SK-MEL-5 (cell line): ENCODE results near the gene HASPIN. TPM values are rescaled to one million over a fixed set of nuclear protein-coding genes. Genes with fewer than 3 reads are reported as not detected.
"Not testable (repeated sequence)": the region's sequence is repeated elsewhere in the genome, so short reads cannot be mapped to it uniquely, and the experiment has no call there.

ENCODE experiments used
- DNase-seq: peaks from one replicate; pipeline ENCODE4 v3.0.0-alpha.2; 2016; ENCODE audit warnings: low read depth, low spot score
- in situ Hi-C: cut with HindIII; loops from 2 replicates; pipeline ENCODE4 v1.10.0; 2016; ENCODE audit warnings: low sequenced_read_pairs, high pct_unique_total_duplicates, low pct_unique_long_range_greater_than_20kb
- total RNA-seq: library from RNA; depleted of rRNA; stranded (reverse); fragments of >200 nt; shearing (Covaris generic); gene quantifications from 2 replicates; pipeline ENCODE4 v1.2.3, GENCODE V29; 2014

HASPIN gene
- total RNA-seq, 1 experiment from 2014 or later: 9.3 TPM

DNA sequence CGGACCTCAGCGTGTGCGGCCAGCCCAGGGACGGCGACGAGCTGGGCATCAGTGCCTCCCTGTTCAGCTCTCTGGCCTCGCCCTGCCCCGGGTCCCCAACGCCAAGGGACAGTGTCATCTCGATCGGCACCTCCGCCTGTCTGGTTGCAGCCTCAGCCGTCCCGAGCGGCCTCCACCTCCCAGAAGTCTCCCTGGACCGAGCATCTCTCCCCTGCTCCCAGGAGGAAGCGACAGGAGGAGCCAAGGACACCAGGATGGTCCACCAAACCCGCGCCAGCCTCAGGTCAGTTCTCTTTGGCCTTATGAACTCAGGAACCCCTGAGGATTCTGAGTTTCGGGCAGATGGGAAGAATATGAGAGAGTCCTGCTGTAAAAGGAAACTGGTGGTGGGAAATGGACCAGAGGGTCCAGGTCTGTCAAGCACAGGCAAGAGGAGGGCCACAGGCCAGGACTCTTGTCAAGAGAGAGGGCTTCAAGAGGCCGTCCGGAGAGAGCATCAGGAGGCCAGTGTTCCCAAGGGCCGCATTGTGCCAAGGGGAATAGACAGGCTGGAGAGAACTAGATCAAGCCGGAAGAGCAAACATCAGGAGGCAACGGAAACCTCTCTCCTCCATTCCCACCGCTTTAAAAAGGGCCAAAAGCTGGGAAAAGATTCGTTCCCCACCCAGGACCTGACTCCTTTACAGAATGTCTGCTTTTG is 825 bp downstream of the HASPIN start:
- in situ Hi-C loops: no loop called here
- no peak for DNase-seq

DNA sequence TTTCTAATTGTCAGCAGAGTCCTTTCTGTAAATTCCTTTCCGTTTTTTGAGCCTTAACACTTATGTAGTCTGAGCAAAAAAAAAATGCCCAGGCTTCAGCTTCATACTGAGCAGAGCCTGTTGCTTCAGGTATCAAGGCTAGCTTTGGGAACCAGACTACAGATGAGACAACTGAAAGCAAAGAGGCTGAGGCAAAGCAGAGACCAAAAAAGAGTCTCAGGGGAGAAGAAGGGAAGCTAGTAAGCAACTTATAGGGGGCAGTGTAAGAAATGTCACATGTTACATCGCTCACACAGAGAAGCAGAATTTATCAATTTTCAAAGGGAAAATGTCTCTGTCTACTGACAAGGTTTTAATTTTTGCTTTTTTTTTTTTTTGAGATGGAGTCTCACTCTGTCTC is 3.3 kb downstream of the HASPIN start:
- in situ Hi-C loops: no loop called here
- DNase-seq: no peak

DNA sequence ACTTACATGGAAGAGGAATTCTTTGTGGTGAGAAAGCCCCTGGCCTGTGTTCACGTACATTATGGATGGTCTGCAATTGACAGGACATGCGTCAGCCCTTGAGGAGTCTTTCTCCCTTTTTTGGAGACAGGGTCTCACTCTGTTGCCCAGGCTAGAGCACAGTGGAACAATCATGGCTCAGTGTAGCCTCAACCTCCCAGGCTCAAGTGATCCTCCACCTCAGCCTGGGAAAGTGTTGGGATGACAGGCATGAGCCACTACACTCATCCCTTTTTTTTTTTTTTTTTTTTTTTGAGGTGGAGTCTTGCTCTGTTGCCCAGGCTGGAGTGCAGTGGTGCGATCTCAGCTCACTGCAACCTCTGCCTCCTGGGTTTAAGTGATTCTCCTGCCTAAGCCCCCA is 4.4 kb downstream of the HASPIN start:
- in situ Hi-C loops, DNase-seq: not testable (repeated sequence)

DNA sequence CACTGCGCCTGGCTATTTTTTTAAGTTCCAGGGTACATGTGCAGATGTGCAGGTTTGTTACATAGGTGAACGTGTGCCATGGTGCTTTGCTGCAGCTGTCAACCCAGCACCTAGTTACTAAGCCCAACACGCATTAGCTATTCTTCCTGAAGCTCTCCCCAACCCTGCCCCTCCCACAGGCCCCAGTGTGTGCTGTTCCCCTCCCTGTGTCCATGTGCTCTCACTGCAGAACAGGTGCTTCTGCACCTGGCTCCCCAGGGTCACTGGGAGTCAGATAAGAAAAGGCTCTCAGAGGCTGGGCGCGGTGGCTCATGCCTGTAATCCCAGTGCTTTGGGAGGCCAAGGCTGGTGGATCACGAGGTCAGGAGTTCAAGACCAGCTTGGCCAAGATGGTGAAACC is 6.2 kb downstream of the HASPIN start:
- no peak for DNase-seq
- in situ Hi-C loops: no loop called here

DNA sequence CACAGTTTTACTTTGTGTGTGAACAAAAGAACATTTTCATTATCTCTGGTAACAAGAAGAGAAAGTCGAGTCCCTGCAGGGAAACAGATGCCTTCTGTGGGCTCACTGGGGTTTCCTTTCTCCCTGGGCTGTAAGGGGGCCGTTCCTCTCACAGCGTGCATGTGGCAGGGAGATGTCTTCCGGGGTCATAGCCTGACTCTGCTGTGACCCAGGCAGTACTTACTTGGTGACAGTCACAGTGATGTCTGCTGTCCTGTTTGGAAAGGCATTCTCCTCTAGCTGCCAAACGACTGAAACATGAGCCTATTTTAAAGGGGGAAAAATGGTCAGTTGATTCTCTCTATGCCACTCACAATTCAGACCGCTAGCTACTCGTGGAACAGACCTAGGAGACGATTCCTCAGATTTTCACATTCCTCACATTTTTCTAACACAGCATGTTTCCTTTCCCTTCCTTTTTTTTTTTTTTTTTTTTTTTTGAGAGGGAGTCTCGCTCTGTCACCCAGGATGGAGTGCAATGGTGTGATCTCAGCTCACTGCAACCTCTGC is 7.3 kb downstream of the HASPIN start:
- in situ Hi-C loops: no loop called here
- no peak for DNase-seq

DNA sequence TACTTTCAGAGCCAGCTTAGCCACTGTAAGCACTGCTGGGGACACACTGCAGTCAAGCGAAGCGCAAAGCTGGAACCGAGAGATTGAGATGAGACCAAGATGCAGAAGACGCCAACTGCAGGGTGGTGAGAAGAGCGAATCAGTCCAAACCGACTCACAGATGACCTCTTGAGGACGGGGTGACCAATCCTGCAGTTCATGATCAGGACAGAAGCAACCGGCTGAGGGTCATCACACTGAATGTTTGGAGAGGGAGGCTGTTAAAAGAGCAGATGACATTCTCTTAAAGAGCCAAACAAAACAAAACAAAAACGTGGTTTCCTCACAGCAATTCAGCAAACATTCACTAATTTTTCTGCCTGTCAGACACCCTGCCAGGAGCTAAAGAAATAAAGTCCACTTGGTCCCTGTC is 8.5 kb downstream of the HASPIN start:
- DNase-seq: no peak
- in situ Hi-C loops: no loop called here

DNA sequence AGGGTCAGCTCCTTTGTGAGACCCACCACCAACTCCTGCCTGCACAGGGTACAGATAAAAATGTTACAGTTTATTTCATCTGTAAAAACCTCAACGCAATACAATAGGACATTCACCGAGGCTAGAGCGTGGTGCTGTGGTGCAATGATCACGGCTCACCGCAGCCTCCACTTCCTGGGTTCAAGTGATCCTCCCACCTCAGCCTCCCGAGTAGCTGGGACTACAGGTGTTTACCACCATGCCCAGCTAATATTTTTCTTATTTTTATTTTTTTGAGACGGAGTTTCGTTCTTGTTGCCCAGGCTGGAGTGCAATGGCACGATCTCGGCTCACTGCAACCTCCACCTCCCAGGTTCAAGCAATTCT is 11.2 kb downstream of the HASPIN start:
- in situ Hi-C loops, DNase-seq: not testable (repeated sequence)

DNA sequence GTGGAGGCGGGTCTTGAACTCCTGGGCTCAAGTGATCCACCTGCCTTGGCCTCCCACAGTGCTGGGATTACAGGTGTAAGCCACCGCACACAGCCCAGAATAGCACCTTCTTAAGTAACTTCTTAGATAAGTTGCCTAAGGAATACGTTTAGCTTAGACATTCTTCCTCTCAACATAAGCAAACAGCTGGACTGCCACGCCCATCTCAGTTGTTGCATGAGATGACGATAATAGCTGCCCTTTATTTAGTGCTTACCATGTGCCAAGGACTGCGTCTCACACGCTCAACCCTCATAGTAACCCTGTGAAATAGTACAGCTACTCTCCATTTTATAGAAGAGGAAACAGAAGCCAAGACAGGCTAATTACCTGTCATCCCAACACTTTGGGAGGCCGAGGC is 11.8 kb downstream of the HASPIN start:
- DNase-seq: no peak
- in situ Hi-C loops: no loop called here

DNA sequence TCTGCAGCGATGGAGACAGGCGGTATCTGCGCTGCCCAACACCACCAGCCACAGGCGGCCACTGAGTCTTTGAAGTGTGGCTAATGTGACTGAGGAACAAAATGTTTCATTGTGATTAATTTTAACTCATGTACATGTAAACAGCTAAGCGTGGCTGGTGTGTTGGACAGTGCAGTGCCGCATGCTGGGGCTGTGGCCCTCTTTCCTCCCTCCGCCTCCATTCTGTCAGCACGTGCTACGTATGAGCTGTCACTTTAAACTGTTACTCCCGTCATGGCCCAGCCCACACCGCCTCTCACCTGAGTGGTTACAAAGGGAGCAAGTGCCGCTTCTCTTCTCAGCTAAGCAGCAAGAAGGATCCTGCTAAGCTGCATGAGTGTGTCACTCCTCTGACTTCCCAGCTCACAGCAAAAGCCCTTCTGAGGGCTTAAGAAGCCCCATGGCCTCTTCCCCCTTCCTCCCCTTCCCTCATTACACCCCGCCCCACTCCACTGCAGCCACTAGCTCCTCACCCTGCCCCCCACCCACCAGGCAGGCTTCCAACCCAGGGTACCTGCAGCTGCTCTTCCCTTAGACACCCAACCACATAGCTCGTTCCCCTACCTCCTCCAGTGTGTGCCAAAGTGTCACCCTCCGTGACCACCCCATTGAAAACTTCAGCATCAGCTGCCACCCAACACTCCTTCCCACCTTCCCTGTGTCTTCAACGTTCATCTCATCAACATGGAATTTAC is 15.0 kb downstream of the HASPIN start:
- no peak for DNase-seq
- in situ Hi-C loops: no loop called here

DNA sequence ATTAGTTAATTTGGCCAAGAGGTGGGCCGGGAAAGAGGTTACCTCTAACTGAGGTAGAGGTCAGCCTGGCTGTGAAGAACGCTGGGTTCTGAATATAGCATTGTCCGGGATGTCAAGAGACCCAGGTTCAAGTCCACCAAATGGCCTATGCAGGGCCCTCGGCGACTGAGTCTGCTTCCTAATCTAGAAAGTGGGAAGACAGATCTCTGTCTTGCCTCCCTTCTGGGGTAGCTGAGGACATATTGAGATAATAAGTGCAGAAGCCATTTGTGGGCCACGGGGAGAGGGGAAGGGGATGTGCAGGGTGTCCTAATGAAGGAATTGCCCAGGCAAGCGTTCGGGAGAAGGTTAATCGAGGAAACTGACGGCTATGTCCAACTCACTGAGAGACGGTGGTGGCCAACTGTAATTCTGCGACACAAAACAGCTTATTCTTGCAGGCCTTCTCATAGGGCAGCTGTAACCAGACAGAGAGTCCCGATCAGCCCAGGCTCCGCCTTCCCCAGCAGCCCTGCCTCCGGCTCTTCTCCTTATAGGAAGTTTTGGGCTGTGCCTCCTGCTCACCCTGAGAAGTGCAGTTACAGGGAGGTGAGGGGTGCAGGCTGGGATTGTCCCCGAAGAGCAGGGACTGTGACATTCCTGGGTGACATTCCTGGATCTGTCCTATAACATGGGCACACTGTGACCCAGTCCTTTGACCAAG is 15.9 kb downstream of the HASPIN start:
- in situ Hi-C loops: no loop called here
- no peak for DNase-seq

DNA sequence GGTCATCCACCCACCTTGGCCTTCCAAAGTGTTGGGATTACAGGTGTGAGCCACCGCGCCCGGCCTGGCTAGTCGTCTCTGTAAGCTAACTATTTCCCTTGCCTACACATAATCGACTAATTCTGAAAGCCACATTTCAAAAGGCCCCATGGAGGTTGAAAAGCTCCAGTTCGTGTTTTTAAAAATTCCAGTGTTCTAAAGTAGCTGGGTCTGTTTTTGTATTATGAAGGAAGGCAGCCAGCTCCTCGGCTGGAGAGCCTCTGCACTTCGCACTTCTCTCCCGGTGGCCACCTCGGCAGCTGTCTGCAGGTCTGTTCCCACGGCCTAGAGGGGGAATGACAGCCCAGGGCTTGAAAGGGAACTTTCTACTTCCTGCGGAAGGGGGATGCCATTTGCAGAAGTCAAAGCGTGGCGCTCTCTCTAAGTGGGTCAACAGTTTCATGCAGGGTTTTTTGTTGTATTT is 16.9 kb downstream of the HASPIN start:
- no peak for DNase-seq
- in situ Hi-C loops: no loop called here

DNA sequence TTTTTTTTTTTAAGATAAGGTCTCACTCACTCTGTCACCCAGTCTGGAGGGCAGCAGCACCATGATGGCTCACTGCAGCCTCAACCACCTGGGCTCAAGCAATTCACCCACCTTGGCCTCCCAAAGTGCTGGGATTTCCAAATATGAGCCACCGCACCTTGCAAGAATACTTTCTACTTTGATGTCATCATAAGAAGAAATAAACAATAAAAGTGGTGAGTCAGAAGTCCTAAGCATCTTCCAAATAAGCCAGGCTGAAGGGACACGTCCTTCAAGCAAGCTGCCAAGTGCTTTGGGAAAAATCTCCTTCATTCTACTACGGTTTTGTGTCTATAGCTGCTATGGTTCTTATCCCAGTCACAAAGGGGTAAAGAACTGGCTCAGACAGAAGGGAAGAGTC is 20.3 kb downstream of the HASPIN start:
- in situ Hi-C loops: no loop called here
- DNase-seq: no peak

DNA sequence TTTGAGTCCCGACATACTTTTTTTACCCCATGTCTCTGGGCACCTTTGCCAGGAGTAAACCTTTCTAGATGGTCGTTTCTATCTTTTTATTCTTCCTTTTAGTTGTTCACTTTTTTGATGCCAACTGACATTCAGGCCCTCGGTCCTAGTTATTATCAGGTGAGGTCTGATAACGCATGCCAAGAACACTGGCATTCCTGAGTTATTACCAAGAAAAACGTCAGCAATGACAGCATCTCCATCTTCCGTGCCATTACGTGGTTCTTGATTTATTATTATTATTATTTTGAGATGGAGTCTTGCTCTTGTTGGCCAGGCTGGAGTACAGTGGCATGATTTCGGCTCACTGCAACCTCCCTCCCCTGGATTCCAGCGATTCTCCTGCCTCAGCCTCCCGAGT is 21.4 kb downstream of the HASPIN start:
- in situ Hi-C loops: no loop called here
- no peak for DNase-seq

DNA sequence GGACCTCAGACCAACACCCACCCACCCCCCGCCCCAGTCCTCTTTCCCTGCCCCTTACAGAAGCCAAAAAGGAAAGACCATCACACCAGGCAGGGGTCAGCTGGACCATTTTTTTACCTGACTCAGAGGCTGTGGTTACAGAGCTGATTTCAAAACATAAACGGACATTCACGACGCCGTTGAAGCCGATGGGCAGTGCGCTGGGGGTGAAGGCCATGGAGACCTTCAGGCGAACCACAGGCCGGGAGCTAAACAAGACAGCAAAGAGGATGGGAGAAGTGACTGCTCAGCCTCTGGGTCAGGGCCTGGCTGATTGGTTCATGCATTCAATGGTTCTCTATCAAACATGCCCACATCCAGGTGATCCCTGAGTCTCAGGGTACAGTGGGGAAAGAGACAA is 24.1 kb downstream of the HASPIN start:
- in situ Hi-C loops: no loop called here
- DNase-seq: no peak

DNA sequence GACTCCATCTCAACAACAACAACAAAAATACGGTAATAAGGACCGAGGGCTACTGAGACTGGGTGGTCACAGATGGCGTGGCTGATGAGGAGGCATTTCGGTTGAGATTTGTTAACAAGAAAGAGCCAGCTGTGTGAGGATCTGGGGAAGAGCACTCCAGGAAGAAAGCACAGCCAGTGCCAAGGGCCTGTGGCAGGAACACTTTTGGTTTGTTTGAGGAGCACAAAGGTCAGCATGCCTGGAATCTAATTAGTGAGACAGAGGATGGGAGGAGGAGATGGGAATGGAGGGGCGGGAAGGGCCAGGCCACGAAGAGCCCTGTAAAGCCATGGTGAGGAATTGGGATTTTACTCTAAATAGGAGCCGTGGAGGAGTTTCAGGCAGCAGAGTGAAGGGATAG is 24.9 kb downstream of the HASPIN start:
- in situ Hi-C loops: no loop called here
- no peak for DNase-seq

DNA sequence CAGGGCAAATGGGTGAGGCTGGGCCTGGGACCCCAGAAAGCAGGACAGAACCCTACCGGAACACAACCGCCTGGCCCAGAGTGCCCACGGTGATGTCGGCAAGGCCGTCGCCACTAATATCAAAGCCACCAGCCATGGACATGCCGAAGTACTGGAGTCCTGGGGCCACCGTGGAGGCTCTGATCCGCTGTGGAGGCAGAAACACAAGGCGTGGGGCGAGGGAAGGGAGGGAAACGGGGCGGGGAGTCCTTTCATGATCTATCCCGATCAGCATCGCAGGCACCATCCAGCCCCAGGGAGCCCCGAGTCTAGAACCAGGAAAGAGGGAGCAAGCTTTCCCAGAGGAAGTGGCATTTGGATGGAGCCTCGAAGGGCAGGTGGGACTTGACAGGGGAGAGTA is 26.6 kb downstream of the HASPIN start:
- DNase-seq: no peak
- in situ Hi-C loops: no loop called here

DNA sequence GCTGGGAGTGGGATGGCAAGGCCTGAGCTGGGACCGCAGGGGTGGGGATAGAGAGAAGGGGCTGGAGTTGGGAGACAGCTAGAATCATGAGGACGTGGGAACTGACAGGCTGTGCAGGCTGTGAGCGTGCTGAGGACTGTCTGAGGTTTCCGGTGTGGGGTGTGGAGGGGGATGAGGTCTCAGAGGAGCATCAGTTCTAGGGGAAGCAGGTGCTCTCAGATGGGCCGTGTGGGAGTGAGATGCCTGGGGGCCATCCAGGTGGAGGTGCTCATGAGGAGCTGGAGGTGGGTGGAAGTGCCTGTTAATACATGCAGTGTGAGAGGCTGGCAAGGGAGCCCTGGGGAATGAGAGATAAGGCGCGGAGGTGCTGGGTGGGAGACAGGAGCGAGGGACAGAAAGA is 27.2 kb downstream of the HASPIN start:
- no peak for DNase-seq
- in situ Hi-C loops: no loop called here

DNA sequence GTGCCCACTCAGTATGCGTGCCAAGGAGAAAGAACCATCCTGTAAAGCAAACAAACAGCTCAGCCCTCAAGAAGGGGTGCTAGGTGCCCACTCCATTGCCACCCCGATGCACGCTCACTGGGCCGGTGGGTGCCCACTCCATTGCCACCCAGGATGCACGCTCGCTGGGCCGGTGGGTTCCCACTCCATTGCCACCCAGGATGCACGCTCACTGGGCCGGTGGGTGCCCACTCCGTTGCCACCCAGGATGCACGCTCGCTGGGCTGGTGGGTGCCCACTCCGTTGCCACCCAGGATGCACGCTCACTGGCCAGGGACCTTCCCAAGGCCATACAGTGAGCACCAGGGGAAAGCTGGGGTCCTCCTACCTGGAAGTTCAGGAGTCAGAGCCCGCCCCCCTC is 28.1 kb downstream of the HASPIN start:
- in situ Hi-C loops: no loop called here

More for the DNA sequence above, 28.1 kb downstream of the HASPIN start:
- no peak for DNase-seq
